Urothelium cell line (cell line): Measurements from ENCODE around the gene RASL10A.

Experiments
- DNase-seq: peaks from one replicate; pipeline ENCODE4 v3.0.0; 2011; ENCODE audit warnings: low spot score, mixed read lengths
- FAIRE-seq: peaks from 2 replicates; lab custom pipeline; 2011; peaks lifted over from hg19 to GRCh38; lab: Jason Lieb, UNC

The RASL10A gene

GRCh38 chr22:29307596-29308147 is 7.8 kb downstream of the RASL10A start:
- DNase-seq (peak; percentile 23), FAIRE-seq (peak; percentile 20)

- DNase-seq: peak; percentile 93
- FAIRE-seq: peak; percentile 65
These were observed 8.5 kb downstream of the RASL10A start for GRCh38 chr22:29306835-29307595.

- FAIRE-seq (peak; percentile 95), DNase-seq (peak; percentile 97)
These were observed 9.2 kb downstream of the RASL10A start, which contains the start of gene GAS2L1 for GRCh38 chr22:29306175-29306834. Gene GAS2L1 (plus strand): TSS chr22:29306650. CDS start chr22:29308106, 1,456 bp downstream.

GRCh38 chr22:29305836-29306174 is 9.7 kb downstream of the RASL10A start:
- DNase-seq (no peak), FAIRE-seq (no peak)

DNA sequence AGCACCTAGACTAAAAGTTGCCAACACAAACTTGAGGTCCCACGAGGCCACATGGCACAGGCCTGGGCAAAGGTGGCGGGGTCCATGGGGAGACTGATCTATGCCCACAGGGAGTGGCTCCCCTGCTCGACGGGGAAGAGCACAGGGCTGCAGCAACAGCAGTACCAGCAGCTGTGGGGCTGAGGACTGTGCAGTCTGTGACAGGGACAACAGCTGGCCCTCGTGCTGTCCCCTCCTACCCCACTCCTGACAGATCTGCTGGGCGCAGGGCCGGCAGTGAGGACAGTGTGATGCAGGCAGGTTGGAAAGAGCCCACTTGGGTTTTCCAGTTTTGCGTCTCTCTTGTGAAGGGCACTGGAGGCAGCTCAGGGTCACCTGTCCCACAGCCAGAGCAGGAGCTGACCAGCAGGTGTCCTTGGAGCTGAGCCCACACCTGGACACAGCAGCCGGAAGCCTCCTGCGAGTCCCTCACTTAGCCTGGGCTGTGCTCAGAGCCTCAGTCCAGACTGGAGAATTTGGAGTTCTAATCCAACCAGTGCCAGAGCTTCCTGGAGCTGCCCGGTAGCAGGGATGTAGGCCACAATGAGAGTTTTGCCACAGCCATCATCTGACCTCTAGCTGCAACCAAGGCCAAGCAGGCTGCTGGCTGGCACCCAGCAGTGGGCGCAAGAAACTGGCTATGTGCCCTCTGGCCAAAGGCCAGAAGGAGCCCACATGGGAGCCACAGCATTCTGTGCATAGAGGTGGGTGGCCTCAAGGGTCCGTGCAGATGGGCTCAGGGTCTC is 12.6 kb downstream of the RASL10A start:
- FAIRE-seq: peak; percentile 20
- no peak for DNase-seq

- FAIRE-seq: no peak
- DNase-seq: no peak
These were observed 13.2 kb downstream of the RASL10A start for GRCh38 chr22:29302402-29302680.

DNA sequence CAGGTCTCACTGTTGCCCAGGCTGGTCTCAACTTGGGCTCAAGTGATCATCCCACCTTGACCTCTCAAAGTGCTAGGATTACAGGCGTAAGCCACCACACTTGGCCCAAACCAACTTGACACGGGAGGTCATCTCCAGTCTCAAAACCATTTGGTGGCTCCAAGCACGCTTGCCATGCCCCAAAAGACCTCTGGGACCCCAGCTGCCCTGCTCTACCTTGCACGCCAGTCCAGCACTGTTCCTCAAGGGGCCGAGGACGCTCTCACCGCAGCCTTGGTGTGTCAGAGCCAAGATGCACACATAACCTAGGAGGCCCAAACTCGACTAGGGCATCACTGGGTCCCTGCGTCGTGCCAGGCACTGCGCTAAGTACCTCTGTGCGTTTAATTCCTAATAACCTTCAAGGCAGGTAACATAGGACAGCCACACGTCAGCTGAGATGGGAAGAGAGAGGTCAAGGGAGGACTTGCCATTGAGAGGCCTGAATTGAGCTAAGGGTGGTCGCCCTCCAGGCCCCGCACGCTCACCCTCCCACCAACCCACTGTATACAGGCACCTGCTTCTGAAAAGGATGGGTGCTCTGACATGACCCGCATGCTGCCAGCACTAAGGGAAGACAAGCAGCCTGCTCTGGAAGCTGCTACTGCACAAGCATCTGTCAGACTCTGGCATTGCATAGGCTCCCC is 13.6 kb downstream of the RASL10A start:
- FAIRE-seq: no peak
- no peak for DNase-seq

DNA sequence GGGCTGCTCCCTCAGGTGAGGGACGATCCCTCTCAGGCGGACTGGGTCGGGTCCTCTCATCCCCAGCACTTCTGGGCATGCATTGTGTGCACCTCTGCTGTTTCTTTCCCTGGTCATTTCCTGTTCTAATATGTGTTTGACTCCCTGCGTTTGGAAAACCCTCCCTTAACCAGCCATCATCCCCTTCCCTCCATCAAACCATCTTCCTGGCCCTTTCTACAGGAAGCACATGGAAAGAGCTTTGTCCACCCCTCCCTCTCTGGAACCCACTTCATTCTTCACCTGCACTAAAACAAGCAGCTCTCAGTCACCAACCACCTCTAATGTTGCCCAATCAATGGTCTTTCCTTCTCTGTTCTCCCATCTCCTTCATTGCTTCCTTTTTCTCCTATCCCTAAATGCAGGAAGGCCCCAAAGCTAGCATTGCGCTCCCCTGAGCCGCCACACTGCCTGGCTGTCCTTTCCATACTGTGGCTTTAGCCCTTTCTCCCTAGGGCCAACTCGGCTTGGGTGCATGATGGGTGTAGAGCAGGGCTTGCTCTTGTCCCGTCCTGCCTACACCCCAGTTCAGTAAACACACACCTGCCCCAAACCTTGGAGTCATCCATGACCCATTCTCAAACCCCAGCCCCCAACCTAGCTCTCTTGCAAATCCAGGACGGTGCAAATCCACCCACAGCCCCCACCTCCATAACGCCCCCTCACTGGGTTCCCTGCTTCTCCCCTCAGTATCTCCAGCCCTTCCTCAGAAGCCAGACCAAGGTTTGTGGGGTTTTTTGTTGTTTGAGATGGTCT is 14.5 kb downstream of the RASL10A start:
- DNase-seq: no peak
- peak; percentile 37 for FAIRE-seq

DNA sequence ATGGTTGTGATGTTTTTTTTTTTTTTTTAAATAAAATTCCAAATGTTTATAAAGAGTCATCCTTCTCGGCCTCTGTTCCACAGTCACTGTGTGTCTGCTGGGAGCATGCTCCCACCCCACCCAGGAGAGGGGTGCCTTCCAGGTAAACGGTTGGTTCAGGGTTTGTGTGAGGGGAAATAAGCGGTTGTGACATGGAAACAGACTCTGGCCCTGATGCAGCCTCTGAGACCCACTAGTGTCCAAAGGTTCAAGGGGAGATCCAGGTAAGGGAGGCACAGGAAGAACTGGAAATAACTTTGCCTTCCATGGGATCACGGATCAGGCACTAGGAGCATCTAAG is 15.1 kb downstream of the RASL10A start:
- DNase-seq (no peak), FAIRE-seq (no peak)

DNA sequence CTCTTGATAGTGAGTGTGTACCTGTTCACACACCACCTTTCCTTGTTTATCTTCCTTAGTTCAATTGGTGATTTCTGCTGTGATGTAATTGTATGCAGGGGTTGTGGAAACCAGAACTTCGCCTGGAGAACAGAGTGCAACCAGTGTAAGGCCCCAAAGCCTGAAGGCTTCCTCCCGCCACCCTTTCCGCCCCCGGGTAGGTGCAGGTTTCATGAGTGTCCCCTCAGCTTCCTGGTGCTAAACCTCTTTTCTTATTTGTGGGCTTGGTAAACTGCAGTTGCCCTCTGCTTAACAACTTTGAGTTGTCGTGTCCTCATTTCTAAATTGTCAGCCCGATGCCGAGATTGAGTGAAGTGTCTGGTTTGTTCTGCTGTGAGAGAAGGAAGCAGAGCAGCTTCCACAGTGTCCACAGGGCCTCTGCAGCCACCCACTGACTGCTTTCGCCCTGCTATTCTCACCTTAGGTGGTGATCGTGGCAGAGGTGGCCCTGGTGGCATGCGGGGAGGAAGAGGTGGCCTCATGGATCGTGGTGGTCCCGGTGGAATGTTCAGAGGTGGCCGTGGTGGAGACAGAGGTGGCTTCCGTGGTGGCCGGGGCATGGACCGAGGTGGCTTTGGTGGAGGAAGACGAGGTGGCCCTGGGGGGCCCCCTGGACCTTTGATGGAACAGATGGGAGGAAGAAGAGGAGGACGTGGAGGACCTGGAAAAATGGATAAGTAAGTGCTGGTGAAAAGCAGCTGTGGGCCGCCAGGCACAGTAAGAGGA is 16.2 kb downstream of the RASL10A start:
- DNase-seq (no peak), FAIRE-seq (peak; percentile 68)

- FAIRE-seq (no peak), DNase-seq (no peak)
These were observed 16.9 kb downstream of the RASL10A start for GRCh38 chr22:29298641-29299040.

DNA sequence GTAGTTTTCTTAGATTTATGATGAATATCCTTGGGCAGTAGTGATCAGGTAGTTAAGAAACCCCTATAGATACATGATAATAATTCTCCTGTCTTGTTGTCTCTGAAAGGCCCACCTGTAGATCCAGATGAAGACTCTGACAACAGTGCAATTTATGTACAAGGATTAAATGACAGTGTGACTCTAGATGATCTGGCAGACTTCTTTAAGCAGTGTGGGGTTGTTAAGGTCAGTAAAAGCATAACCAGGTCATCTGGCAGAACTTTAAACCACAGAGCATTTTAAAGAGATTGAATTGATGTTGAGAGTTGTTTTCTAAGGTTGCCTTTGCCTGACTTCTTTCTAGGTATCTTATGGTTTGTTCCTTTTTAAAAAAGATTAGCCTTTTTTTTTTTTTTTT is 23.1 kb downstream of the RASL10A start:
- DNase-seq (no peak), FAIRE-seq (no peak)

GRCh38 chr22:29291215-29291614 is 24.3 kb downstream of the RASL10A start:
- FAIRE-seq: peak; percentile 44
- no peak for DNase-seq

DNA sequence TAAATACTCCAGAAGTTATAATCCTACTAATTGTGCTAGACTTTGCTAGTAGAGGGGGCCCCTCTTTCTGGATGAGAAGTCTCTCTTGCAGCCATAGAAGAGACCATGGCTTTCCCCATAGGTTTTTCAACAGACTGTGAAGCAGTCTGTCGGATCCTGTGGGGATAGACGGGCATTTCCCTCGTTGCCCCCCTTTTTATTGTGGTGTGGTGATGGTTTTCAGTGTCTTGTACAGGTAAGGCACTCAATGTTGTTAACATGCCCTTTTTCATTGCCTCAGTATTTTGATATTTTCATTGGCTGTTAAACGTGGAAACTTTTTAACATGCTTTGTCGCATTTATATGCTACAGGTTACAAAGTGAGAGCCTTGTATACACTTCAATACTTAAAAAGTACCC is 25.4 kb downstream of the RASL10A start:
- no peak for FAIRE-seq
- no peak for DNase-seq

GRCh38 chr22:29288837-29289236 is 26.7 kb downstream of the RASL10A start:
- DNase-seq (no peak), FAIRE-seq (no peak)

DNA sequence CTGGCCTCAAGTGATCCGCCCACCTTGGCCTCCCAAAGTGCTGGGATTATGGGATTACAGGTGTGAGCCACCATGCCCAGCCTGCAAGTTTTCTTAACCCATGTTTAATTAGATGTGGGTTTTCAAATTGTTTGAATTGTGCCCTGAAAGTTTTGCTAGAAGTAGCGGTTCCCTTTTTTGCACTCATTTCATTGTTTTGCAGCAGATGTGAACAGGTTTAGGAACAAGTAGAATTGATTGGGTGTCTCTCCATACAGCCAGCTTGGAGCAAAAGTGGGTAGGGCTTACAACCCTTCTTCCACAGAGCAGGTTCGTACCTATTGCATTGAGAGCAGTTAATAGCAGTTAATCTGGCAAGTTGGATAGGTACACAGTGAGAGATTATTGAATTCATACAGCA is 31.3 kb downstream of the RASL10A start:
- FAIRE-seq (no peak), DNase-seq (no peak)

DNA sequence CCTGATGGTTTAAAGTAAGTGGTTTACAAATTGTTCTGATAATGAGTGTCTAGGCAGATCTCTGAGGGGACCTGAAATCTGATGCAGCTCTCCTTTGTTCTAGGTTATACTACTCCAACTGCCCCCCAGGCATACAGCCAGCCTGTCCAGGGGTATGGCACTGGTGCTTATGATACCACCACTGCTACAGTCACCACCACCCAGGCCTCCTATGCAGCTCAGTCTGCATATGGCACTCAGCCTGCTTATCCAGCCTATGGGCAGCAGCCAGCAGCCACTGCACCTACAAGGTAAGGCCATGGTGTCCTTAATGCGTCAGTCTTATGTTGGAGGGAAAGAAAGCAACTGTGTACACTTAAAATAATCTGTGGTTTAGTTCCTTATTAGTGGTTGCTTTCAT is 37.6 kb downstream of the RASL10A start:
- FAIRE-seq (no peak), DNase-seq (no peak)

- no peak for FAIRE-seq
- DNase-seq: no peak
These were observed 39.5 kb downstream of the RASL10A start for GRCh38 chr22:29275819-29276565.

GRCh38 chr22:29275167-29275566 is 40.3 kb downstream of the RASL10A start:
- FAIRE-seq (no peak), DNase-seq (no peak)
